Calu3 (cell line): ENCODE results near the gene GRIK4. TPM values are rescaled to one million over a fixed set of nuclear protein-coding genes. Genes with fewer than 3 reads are reported as not detected.

Source experiments
- BruUV-seq: library from RNA; stranded (reverse); fragments of 400-500 nt; replicated peaks from 2 replicates; lab custom pipeline; 2021; lab: Mats Ljungman, UMichigan
- CTCF ChIA-PET: fragments of 300-600 bp; sonication (Branson Sonifier 250); formaldehyde crosslinking; loops from one replicate; lab custom pipeline; 2022; ENCODE audit warnings: antibody characterized with exemption; lab: Charles Lee
- DNase-seq: peaks from one replicate; pipeline ENCODE4 v3.0.0; 2022
- H3K27ac Mint-ChIP-seq: one replicate; pipeline ENCODE4 v1.8.0; 2022; ENCODE audit warnings: mixed read lengths; ENCODE audit not compliant: unreplicated experiment
- H3K27me3 Mint-ChIP-seq: one replicate; pipeline ENCODE4 v1.8.0; 2022; ENCODE audit warnings: mixed read lengths; ENCODE audit not compliant: unreplicated experiment
- H3K36me3 Mint-ChIP-seq: one replicate; pipeline ENCODE4 v1.8.0; 2022; ENCODE audit warnings: mild to moderate bottlenecking, moderate library complexity, mixed read lengths; ENCODE audit not compliant: insufficient read depth, unreplicated experiment
- H3K4me1 Mint-ChIP-seq: one replicate; pipeline ENCODE4 v1.8.0; 2022; ENCODE audit warnings: mild to moderate bottlenecking, low read depth, mixed read lengths; ENCODE audit not compliant: unreplicated experiment
- H3K4me3 Mint-ChIP-seq: one replicate; pipeline ENCODE4 v1.8.0; 2022; ENCODE audit warnings: mild to moderate bottlenecking, low read depth, moderate library complexity, mixed read lengths; ENCODE audit not compliant: unreplicated experiment
- H3K9me3 Mint-ChIP-seq: one replicate; pipeline ENCODE4 v1.8.0; 2022; ENCODE audit warnings: low read depth, mixed read lengths; ENCODE audit not compliant: unreplicated experiment
- intact Hi-C: fragments of 100-400 bp; cut with micrococcal nuclease; formaldehyde crosslinking; loops from one replicate; pipeline ENCODE4 v1.10.0; 2022; ENCODE audit not compliant: unreplicated experiment
- total RNA-seq: library from RNA; stranded (reverse); gene quantifications from 2 replicates; pipeline ENCODE4 v1.2.3, GENCODE V29; 2022
- TF ChIP-seq, protein P1 (sequence below): fragments of 200-600 bp; IDR thresholded peaks from one replicate; pipeline ENCODE4 v1.8.0; 2022; ENCODE audit warnings: antibody characterized with exemption; ENCODE audit not compliant: unreplicated experiment

The GRIK4 gene
- total RNA-seq, 1 experiment from 2014 or later: not detected

- peaks cover 79% of the 10 kb centered on the region for H3K27me3 Mint-ChIP-seq
- H3K27ac Mint-ChIP-seq: no peak overlapping the region
- H3K4me1 Mint-ChIP-seq: no peaks in the 10 kb centered on the region
- TF ChIP-seq, protein P1, sequence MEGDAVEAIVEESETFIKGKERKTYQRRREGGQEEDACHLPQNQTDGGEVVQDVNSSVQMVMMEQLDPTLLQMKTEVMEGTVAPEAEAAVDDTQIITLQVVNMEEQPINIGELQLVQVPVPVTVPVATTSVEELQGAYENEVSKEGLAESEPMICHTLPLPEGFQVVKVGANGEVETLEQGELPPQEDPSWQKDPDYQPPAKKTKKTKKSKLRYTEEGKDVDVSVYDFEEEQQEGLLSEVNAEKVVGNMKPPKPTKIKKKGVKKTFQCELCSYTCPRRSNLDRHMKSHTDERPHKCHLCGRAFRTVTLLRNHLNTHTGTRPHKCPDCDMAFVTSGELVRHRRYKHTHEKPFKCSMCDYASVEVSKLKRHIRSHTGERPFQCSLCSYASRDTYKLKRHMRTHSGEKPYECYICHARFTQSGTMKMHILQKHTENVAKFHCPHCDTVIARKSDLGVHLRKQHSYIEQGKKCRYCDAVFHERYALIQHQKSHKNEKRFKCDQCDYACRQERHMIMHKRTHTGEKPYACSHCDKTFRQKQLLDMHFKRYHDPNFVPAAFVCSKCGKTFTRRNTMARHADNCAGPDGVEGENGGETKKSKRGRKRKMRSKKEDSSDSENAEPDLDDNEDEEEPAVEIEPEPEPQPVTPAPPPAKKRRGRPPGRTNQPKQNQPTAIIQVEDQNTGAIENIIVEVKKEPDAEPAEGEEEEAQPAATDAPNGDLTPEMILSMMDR: no peak
- no peaks in the 10 kb centered on the region for H3K9me3 Mint-ChIP-seq
- BruUV-seq: no TSS peak
- DNase-seq: no peak
- H3K36me3 Mint-ChIP-seq: no peaks in the 10 kb centered on the region
- CTCF ChIA-PET: no interaction called here
- intact Hi-C loops: no loop called here
- no peak overlapping the region for H3K4me3 Mint-ChIP-seq
These were observed 358.0 kb downstream of the GRIK4 start for GRCh38 chr11:120869516-120870011.

DNA sequence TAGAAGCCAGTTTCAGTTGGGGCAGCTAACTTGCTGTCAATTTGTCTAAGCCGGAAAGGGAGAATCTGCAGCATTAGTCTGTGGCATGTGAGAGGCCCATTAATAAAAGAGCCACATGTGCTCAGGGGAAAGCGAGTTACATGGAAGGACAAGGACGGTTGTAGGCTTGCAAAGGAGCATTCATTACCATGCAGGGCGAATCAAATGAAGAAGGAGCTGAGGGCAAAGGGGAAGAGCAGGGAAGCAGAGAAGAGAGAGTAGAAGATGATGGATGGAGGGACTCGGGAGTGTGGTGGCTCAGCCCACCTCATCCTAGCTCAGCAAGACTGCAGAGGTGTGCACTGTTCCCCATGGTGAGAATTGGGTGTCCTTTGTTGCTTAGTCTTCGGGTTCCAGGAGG lies 359.6 kb downstream of the GRIK4 start:
- no peaks in the 10 kb centered on the region for H3K36me3 Mint-ChIP-seq
- peaks cover 87% of the 10 kb centered on the region for H3K27me3 Mint-ChIP-seq
- no peak overlapping the region for H3K27ac Mint-ChIP-seq
- BruUV-seq: no TSS peak
- intact Hi-C loops: no loop called here
- no peak for DNase-seq
- H3K9me3 Mint-ChIP-seq: peaks cover under 1% of the 10 kb centered on the region
- no peaks in the 10 kb centered on the region for H3K4me1 Mint-ChIP-seq
- H3K4me3 Mint-ChIP-seq: no peak overlapping the region
- TF ChIP-seq, protein P1: no peak
- CTCF ChIA-PET: no interaction called here

DNA sequence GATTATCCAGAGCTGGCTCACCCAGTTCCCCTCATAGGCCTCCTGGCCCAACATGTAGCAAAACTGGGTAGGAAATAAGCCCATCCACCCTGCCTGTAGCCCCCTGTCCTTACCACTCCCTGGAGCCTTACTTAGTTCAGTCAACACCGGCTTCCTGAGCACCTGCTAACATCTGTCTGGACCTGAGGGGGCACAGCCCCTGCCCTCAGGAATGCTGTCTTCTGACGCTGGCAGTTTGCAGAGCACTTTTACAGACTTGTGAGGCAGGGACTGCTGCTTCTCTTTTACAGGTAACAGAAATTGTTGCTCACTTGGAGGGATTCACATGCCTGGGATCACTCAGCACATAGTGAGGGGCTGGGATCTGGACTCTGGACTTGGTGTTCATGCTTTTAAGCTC lies 360.4 kb downstream of the GRIK4 start:
- Mint-ChIP-seq H3K4me1 (no peaks in the 10 kb centered on the region), H3K4me3 (no peak overlapping the region)

DNA sequence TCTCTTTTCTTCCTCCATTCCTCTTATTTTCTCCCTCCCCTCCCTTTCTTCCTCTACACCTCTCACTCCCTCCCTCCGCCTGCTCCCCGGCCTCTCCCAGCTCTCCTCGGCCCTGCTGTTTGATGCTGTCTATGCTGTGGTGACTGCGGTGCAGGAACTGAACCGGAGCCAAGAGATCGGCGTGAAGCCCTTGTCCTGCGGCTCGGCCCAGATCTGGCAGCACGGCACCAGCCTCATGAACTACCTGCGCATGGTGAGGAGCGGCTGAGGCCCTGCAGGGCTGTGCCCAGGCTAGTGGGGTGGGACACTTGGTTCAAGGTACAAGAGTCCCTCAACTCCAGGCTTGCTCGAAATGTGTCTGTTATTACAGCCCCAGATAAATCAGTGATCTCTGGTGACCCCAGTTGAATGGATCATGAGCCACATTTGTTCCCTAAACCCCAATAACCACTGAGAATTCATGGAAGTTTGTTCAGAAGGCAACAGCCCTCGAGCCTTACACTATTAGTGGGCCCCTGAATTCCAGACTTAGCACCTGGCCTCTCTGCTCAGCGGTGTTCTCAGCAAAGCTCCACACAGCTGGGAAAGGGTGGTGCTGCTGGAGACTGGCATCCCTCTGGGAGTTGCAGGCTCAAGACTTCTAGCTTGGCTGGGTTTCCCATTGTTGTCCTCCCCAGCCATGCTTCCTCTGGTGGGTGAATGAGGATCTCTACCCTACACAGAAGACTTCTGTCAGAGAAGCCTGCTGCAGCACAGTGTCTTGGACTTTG lies 362.6 kb downstream of the GRIK4 start:
- Mint-ChIP-seq H3K4me3 (no peak overlapping the region), H3K36me3 (no peaks in the 10 kb centered on the region), H3K27me3 (peaks cover 70% of the 10 kb centered on the region), H3K4me1 (no peaks in the 10 kb centered on the region), H3K9me3 (peaks cover 2% of the 10 kb centered on the region), H3K27ac (no peak overlapping the region)
- no peak for DNase-seq
- BruUV-seq: no TSS peak
- TF ChIP-seq, protein P1: no peak
- CTCF ChIA-PET: no interaction called here
- intact Hi-C loops: no loop called here

More for the DNA sequence above, 360.4 kb downstream of the GRIK4 start:
- CTCF ChIA-PET: no interaction called here
- Mint-ChIP-seq H3K36me3 (no peaks in the 10 kb centered on the region), H3K27ac (no peak overlapping the region), H3K9me3 (peaks cover 2% of the 10 kb centered on the region), H3K27me3 (peaks cover 92% of the 10 kb centered on the region)
- no TSS peak for BruUV-seq
- DNase-seq: no peak
- TF ChIP-seq, protein P1: no peak
- intact Hi-C loops: no loop called here
